HTERT RPE-1 (cell line): ENCODE data around the gene VPS26B.
"Not testable (repeated sequence)": the region's sequence is repeated elsewhere in the genome, so short reads cannot be mapped to it uniquely, and the experiment has no call there.

Experiments used
- in situ Hi-C: fragments of 300-500 bp; cut with MboI; formaldehyde crosslinking; loops from 4 replicates; pipeline ENCODE4 v1.14.3; 2020; ENCODE audit warnings: low sequenced_read_pairs

Gene VPS26B

GRCh38 chr11:134231958-134232659, 7.6 kb downstream of the VPS26B start:
- in situ Hi-C loops: no loop called here

- in situ Hi-C loops: no loop called here
Observed at GRCh38 chr11:134233729-134234179, 9.3 kb downstream of the VPS26B start.

GRCh38 chr11:134235399-134235798, 10.9 kb downstream of the VPS26B start:
- in situ Hi-C loops: no loop called here

DNA sequence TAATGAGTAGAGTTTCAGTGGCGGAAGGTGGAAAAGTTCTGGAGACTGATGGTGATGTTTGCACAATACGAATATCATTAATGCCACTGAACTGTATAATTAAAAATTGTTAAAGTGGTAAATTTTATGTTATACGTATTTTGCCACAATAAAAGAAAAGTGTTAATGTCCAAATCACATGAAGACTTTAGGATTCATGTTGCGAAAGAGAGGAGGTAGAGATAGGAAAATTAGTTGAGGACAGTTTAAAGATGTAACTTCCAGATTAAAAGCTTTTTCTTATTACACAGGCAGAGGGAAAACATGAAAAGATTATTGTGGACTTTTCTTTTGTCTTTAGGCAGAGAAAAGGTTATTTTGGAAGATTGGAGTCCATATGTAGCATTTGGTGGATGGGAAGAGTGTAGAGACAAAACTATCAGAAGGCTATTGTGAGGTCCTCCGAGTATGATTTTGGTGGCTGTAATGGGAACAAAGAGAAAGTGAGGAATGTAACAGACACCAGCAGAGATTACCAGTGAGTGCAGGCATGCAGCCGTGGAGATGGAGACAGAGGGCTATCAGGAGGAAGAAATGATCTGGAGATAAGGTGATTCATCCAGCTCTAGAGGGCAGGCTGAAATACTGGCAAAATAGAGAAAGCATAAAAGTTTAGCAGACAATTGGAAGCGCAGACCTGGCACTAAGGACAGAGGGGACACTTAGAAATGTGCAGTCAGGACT, 12.5 kb downstream of the VPS26B start:
- in situ Hi-C loops: no loop called here

- in situ Hi-C loops: no loop called here
Observed at GRCh38 chr11:134237557-134237922, 13.1 kb downstream of the VPS26B start.

- in situ Hi-C loops: no loop called here
Observed at GRCh38 chr11:134238956-134239355, 14.5 kb downstream of the VPS26B start.

- in situ Hi-C loops: no loop called here
Observed at GRCh38 chr11:134240592-134240991, 16.1 kb downstream of the VPS26B start.

DNA sequence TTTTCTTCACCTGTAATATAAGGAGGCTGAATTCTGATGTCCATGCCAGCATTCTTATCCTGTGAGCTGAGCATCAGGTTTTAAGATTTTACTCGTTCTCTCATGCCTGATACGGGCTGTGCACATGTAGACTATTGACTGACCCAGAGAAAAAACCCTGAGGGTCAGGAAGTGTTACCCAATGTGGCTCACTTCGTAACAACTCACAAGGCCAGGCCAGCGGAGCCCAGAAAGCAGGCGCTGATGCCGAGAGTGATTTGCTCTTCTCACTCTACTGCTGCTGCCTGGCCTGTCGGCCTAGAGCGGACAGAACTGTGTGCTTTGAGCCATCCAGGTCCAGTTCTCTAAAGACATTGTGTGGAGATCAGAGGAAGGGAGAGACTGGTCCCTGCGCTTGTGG, 17.9 kb downstream of the VPS26B start:
- in situ Hi-C loops: no loop called here

DNA sequence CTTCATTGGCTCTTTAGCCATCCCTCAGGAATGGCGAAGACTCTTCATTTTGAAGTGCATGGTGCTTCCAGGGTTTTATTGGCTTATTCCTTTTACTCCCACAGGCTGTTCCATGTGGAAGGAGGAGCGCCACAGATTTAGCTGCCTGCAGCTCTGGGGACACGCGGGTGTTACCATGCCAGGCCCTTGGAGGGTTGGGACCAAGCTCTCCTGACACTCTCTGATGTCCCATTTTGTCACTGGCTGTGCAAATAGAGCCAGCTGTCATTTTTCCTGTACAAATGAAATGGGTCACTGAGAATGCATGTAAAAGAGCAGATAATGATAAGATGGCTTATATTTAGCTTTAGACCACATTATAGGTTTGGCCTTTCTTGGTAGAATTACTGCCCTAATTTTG, 19.4 kb downstream of the VPS26B start:
- in situ Hi-C loops: no loop called here

DNA sequence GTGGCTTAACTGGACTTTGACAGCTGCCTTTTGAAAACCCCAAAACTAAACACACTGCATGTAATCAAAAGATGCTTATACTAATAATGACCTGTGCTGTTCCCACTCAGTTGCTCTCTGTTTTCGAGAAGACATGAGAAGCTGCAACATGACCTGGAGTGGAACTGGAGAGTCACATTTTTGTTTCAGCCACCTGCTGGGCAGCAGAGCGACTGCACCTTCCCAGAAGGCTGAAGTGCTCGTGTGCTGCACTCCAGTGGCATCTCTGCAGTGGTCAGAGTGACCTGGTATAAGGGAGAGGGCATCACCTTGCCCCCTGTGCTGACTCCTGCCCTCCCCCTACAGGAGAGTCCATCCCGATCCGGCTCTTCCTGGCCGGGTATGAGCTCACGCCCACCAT, 20.1 kb downstream of the VPS26B start:
- in situ Hi-C loops: no loop called here

DNA sequence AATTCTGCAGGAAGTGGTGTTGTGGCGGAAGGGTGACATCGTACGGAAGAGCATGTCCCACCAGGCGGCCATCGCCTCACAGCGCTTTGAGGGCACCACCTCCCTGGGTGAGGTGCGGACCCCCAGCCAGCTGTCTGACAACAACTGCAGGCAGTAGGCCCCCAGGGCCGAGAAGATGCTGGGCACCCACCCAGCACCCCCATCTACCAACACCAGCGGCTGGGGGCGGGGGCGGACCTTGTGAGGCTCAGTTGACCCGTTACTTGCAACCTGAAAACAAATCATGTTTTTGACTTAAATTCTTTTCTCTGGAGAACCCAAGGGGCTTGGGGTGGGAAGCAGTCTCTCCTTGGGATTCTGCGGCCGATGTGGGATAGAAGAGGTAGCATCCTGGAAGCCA, 21.0 kb downstream of the VPS26B start:
- in situ Hi-C loops: no loop called here

GRCh38 chr11:134246100-134246499, 21.6 kb downstream of the VPS26B start:
- in situ Hi-C loops: no loop called here

DNA sequence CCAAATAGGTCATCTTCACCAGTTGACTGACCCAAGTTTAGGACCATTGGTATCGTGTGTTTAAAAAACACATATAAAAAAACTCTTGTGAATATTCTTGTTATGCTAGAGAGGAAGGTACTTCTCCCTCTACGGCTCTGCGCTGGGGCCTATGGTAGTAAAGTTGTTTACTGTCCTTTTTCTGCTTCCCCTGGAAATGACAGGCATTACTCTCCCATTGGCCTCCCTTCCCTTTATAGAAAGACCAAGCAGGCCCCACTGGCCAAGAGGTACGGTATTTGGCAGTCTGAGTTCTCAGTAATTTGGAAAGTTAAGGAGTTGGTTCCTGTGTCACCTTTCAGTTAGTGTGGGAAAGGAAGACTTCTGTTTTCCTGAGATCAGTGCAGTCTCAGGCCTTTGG, 22.2 kb downstream of the VPS26B start:
- in situ Hi-C loops: no loop called here

DNA sequence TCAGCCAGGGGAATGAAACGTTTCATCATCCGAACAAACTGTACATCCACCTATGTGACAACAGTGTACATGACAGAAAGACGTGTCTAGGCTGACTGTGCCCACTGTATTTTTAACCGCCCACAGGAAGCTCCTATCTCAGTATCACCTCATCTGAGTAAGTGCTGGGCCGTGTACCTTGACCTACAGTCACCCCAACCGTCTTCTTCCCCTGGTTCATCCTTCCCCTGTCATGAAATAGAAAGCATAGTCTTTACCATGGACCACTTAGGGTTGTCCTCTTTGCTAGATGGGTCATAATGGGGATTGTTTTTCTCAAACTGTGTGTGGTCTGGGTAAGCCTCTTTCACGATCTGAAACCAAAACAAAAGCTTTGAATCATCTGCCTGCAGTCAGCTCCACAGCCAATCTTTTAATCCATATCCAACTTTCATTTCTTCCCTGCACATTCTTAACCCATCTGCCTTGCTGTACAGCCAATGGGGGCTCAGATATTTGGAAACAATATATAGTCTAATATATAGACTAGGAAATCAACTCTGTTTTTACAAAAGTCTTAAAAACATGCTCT, 24.5 kb downstream of the VPS26B start:
- in situ Hi-C loops: no loop called here

GRCh38 chr11:134250246-134250645, 25.8 kb downstream of the VPS26B start:
- in situ Hi-C loops: no loop called here

DNA sequence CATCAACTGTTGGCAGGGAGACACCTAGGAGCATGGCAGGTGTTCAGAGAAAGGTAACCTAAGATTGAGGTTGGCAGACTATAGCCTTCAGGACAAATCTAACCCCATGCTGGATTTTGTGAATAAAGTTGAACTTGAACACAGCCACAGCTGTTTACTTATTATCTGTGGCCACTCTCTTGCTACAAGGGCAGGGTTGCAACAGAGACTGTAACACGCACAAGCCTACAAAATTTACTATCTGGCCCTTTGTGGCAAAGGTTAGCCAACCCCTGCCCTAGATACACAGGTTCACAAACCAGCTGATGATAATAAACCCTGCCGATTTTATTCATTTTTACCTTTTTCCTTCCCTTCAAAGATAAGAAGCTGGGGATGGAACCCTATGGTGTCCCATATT, 26.2 kb downstream of the VPS26B start:
- in situ Hi-C loops: no loop called here

DNA sequence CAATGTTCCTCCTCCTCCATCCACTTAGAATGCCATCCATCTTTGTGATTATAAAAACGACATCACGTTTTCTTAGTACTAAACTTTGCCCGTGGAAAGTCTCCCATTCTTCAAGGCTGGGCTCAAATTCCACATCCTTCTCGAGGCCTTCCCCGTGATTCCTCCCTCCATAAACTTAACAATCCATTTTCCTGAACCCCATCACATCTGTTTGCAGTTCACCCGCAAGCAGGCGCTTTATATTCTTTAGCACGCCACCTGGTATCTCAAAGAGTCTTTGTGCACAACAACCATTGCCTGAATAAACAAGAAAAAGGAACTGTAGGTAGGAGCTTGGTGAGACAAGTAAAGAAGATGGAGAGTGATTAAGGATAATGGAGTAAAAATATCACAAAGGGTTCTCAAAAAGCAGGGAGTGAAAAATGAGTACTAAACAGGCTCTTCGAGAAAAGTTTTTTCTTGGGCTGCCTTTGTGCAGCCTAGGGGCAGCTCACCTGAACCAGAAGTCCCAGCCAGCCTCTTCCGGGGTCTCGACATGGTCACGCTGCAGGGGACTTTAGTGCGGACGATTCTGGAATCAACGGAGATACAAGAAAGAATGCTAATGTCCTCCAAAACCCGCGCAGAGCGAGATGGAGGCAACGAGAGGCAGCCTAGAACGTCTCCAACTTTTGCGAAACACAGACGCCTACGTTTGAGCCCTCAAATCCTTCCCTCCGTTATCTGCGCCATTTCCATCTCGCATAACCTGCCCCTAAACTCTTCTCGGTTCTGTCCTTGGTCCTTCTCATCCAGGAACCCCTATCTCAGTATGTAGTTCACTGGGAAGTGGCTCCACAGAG, 28.1 kb downstream of the VPS26B start:
- in situ Hi-C loops: no loop called here

DNA sequence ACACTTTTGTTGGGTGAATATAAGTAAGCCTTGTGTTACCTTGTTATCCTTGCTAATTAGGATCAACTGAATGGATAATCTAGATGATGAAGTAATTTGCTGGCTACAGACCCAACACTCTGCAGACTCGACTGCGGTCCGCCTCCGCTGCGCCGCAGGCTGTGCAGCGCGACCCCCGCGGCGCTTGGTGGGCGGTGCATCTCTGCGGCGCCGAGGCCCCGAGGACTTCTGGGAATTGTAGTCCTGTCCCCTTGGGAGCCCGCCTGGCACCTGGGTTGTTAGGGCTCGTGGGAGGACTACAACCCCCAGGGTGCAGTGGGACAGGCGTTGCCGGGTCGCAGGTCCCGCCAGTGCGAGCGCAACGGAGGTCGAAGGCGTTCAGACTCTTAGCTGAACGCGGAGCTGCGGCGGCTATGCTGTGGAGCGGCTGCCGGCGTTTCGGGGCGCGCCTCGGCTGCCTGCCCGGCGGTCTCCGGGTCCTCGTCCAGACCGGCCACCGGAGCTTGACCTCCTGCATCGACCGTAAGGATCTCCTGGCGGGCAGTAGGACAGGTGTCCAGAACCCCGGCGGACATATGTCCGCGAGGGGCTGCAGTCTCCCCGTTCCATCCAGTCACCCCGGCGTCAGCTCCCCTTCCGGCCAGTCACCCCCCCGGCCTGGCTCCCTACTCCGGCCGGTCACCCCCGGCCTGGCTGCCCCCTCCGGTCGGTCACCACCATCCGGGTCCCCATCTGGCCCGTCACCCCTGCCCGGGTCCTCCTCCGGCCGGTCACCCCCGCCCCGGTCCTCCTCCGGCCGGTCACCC, 28.9 kb downstream of the VPS26B start, which contains the start of the genes ACAD8 and THYN1:
ACAD8 (plus strand) TSS at position 381 of the 806 bp plus-strand sequence; CDS start at position 414, 33 bp downstream.
THYN1 (minus strand) TSS at position 165 of the 806 bp plus-strand sequence. CDS start 470 bp downstream, outside the sequence.
- in situ Hi-C loops: no loop called here

DNA sequence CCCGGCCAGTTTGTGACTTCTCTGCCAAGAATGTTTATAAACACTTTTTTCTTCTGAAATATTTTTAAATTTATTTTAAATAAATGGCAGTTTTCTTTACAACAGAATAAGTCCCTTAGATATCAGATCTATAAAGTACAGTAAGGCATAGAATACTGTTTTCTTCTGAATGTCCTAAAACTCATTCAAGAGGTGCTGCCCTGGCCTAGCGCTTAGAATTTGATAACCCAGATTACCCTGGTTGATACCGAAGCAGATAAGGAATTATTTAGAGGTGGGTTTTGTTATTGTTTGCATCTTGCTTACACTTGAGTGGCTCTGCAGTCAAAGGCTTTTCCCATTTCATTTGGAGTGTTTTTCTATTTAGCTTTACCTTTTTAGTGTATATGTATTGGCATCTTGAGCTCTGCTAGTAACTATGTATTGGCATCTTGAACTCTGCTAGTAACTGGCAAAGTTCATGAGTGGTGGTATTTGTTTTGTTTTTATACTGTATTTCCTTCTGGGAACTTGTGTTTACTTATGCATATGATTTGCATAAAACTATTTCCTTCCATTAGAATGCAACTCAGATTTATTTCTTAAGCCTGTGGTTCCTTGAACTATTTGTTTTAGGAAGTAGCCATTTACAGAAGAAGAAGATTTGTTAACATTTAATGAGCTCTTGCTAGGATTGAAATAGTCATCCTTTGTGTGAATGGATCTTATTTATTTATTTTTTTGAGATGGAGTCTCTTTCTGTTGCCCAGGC, 30.1 kb downstream of the VPS26B start:
- in situ Hi-C loops: no loop called here

- in situ Hi-C loops: not testable (repeated sequence)
Observed at GRCh38 chr11:134255184-134255561, 30.7 kb downstream of the VPS26B start.
